Right kidney (tissue), 1 donor: ENCODE data around the gene ZNF469.

Experiments used
- DNase-seq: peaks from one replicate; pipeline ENCODE4 v3.0.0-alpha.2; 2016

The ZNF469 gene

DNA sequence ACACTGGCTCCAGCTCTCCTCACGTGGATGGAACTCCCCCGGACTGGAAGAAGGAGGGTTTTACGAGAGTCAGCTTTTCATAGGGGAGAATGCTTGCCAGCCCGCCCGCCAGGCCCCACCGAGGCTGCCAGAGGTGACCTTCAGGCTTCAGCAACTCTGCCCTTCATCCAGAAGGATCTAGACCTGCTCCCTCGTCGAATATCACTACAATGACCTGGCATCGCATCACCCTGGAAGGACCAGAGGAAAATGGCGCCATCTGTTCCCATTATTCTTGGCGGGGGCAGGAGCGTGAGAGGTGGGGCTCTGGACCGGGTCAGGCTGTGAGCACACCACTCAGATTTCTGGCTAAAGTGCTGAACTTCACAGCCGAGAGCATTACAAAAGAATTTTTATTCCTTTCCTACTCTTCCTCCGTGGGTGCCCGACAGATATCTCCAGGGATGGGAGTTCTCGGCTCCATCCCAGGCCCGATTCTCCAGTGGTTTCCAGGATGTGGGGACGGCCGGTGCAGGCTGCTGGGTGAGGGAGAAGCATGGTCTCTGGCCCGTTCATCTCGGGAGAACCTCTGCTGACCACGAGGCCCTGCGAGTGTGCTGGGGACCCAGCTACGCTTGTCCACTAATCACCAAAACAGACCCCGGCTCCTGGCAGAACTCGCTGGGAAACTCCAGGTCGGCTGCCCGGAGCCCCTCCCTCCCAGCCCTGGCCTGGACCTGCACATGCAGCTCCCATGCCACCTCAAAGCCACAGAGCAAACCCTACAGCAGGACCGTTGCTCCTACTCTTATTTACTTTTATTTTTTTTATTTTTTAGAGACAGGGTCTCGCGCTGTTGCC, 36.8 kb upstream of the ZNF469 start:
- DNase-seq, result no peak

DNA sequence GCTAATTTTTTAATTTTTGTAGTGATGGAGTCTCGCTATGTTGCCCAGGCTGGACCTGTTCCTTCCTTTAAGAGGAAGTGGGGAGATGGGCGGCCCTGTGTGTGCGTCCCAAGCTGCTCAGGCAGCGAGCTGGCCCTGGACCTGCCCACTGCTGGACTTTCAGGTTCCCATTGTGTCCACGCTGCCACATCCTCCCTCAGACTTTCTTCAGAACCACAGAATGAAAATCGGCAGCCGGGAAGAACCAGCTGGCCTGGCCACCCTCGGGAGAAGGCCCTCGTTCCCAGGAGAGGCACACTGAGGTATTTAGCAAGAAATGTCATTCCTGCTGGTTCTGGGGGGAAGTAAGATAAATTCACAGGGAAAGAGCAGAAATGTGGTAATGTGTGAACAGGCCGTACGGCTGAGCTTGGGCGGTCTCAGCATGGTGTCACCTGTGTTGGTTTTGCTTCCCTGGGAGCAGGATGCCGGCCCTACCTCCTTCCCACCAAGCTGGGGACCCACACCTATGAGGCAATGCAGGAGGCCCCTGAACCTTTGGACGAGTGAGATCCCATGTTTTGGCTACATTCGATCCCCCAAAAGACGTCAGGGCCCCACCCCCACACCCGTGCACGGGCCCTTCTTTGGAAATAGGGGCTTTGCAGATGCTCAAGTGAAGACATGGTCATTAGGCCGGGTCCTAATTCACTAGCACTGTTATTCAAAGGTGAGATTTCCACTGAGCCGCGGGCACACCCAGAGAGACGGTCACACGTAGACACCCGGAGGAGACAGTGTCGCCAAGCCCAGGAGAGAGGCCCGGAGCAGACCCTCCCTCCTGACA, 35.9 kb upstream of the ZNF469 start:
- DNase-seq, result no peak

DNA sequence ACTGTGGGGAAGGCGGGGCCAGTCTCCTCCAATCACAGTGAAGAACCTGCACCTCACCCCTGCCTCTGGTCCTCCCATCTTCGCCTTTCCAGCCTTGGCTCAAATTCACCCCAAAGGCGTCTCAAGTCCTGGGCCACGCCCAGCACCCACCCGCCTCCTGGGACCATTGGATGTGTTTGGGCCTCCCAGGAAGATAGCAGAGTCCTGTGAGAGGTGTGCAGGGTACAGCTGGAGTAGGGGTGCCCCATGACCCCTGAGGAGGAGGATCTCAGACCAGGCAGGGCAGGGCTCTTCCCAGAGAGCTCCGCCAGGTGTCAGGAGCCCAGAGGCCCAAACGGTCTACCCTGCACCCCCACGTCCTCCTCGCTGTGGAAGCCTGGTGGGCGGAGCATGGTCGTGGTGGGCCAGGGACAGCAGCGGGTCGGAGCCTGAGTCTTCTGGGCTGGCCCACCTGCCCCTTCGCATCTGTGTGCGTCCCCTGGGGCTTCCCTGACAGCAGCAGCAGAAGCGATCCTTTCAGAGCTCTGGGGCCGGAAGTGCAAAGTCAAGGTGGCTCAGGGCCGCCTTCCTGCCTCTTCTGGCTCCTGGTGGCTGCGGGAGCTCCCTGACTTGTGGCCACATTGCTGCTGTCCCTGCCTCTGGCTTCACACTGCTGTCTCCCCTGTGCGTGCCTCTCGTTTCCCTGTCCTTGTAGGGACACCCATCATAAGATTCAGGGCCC, 34.9 kb upstream of the ZNF469 start:
- DNase-seq, result no peak

DNA sequence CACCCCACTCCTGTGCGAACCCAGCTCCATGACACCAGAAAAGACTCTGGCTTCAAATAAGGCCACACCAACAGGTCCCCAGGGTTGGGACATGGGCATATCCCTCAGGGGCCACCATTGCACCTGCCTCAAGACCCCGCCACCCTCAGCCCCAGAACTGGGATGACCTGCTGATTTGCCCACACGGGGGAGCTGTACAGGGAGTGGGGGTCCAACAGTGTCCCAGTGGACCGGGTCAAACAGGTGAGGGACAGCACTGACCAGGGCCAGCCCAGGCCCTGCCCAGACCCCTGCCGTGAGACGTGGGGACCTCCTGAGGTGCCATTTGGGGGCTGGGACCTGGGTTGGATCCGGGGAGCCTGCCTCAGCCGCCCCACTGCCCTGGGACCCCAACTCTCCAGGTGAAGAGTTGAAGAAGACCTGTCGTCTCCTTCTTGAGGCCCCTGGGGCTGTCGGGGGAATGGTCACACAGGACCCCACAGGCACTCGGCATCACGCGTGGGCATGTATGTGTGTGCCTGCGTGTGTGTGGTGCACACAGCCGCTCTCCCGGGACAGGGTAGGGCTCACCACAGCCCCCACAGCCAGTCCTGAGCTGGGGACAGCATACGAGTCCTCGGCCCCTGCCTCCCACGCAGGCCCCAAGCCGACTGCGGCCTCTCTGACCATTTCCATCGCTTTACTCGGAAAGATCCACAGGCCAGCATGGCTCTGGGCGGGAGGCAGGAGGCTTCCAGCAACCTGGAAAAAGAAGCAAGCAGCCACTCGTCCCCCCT, 34.2 kb upstream of the ZNF469 start:
- no peak for DNase-seq

DNA sequence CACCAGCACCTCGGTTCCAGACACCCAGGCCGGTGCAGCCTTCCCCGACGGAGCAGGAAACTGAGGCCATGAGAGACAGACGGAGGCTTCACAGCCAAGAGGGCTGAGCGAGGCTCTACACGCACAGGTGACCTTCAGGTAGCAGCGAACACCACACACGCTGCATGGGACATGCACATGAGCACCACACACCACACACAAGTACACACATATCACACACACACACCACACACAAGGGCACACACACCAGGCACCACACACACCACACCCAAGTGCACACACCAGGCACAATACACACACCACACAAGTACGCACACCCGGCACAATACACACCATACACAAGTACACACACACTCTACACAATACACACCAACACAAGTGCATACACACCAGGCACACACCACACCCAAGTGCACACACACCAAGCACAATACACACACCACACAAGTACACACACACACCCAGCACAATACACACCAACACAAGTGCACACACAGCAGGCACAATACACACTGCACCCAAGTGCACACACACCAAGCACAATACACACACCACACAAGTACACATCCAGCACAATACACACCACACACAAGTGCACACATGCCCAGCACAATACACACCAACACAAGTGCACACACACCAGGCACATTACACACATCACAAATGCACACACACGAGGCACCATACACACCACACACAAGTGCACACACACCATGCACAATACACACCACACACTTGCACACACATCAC, 33.4 kb upstream of the ZNF469 start:
- DNase-seq, result no peak

DNA sequence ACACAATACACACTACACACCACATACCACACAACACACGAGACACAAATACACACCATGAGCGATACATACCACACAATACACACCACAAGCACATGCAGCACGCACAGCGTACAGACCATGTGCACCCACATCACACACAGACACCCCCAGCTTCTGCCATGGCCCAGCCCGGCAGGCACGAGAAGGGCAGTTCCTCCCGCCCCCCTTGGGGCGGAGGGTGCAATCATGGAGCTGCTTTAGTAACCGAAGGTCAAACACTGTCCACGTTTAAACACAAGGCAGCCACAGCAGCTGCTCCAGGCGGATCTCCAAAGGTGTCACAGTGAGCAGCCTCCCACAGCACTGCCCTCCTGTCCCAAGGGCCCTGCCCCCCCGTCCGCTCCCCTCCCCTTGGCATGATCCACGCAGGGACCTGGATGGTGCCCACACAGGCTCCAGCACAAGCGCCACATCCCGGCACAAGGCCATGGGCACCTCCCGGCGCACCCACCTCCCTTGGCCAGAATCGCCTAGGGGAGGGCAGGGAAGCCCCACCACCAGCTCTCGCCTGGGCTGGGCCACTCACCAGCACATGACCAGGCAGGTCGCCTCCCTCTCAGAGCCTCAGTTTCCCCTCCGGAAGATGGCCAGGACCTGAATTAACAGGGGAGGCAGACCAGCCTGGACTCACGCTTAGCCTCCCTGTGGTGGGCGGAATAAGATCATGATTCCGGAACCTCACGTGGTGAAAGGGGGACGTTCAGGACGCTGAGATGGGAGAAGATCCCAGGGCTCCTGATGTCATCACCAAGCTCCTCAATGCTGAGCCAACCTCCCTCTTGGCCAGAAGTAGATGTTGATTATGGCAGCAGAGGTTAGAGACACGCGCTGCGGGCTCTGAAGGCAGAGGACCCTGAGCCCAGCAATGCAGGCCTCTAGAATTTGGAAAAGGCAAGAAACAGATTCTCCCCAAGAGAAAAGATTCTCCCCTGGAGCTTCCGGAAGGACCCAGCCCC, 32.6 kb upstream of the ZNF469 start:
- no peak for DNase-seq

DNA sequence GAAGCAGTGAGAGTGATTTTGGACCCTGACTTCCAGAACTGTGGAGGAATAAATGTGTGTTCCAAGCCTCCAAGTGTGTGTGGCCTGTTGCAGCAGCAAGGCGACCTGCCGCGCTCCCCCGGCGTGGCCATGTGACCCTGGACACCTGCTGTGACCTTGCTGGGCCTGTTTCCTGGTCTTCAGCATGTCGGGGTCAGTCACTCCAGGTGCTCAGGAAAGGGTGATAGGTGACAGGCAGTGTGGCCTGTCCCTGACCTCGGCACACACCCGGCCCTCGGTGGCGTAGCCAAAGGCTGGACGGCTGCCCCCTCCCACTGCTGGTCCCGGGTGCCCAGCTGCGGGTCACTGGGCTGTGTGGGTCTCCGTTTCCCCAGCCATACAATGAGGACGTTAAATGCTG, 31.8 kb upstream of the ZNF469 start:
- no peak for DNase-seq

DNA sequence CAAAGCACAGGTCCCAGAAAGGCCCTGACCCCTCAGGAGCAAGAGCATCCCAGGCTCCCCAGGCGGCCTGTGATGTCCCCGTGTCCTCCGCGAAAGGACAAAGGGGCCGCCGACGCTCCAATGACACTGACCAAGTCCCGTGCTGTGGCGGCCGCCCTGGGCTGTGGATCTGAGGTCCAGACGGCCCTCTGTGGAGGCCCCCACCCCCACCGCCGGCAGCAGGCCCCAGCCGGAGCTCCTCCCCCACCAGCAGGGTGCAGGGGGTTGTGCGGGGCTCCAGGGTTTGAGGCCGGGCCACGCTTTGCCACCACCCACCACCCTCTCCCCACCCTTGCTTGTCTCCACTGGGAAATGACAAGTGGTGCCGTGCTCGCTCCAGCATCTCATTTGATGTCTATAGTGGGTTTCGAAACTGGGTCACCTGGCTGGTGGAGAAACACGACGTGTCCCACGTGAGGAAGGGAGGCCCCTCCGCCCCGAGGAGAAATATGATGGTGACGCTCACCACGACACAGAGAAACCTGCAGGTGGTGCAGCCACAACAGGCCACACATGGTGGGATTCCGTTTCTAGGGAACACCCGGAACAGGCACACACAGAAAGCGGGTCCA, 31.2 kb upstream of the ZNF469 start:
- DNase-seq, result no peak

DNA sequence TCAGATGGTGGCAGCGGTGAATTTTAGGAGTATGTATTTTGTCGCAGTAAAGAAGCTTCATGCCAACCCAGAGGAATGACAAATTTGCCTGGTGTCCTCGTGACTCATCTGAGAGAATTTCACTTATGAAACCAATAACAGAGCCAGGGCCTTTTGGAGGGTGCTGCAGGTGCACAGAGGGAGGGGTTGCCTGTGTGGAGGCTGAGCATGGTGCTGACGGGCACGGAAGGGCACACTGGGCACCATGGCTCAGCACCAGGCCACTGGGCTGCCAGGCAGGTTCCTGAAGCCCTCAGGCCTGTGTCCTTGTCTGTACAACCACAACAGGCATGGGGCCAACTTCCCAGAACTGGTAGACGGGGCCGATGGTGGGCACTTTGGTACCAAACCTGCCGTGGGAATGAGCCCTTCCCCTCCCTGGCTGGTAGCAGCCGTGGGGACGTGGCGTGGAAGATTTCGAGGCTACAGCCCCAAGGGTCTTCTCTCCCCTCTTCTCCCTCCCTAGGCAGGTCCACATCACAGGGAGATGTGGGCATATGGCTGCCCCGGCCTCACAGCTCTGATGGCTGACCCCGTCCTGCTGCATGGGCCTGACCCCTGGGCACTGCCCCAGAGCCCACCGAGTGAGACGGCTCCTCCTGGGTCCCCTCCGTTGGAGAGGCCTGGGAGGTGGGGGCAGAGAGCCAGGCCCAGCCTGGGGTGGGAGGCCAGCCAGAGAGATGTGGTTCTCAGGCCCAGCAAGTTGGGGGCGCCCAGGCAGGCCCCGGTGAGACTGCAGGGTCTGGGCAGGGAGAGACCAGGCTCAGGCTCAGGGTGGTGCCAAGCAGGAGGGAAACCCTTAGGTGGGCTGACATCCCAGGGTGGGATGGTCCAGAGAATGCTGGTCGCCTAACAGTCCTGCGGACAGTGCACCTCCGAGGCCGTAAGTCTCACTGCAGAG, 30.2 kb upstream of the ZNF469 start:
- DNase-seq, result no peak

DNA sequence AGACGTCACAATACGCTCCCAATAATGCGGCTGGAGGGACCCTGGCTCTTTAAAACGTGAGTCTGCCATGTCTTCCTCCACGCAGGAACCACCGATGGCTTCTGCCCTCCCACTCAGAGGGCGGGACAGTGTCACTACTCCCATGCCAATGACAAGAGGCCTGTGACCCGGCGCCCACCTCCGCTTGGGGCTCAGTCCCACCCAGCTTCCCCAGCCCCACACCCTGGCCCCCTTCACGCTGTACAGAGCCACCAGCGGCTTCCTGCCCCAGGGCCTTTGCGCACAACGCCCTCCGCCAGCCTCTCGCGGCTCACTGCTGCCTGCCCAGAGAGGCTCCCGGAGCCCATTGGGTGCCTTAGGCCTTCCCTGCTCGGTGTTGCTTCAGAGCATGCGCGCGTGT, 29.5 kb upstream of the ZNF469 start:
- no peak for DNase-seq

DNA sequence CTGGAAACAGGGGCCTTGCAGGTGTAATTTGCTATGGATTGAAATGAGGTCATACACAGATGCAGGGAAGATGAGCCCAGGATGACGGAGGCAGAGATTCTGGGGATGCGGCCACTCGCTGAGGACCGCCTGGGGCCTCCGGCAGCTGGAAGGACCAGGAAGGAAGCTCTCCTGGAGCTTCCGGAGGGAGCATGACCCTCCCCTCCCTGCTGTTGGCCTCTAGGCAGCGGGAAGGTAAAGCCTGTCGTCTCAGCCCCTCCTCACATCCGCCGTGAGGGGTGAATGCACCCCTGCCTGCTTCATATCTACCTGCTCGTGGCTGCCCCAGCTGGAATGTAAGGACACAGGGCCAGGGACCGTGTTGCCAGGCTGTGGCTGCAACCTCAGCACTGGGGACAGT, 29.1 kb upstream of the ZNF469 start:
- no peak for DNase-seq

DNA sequence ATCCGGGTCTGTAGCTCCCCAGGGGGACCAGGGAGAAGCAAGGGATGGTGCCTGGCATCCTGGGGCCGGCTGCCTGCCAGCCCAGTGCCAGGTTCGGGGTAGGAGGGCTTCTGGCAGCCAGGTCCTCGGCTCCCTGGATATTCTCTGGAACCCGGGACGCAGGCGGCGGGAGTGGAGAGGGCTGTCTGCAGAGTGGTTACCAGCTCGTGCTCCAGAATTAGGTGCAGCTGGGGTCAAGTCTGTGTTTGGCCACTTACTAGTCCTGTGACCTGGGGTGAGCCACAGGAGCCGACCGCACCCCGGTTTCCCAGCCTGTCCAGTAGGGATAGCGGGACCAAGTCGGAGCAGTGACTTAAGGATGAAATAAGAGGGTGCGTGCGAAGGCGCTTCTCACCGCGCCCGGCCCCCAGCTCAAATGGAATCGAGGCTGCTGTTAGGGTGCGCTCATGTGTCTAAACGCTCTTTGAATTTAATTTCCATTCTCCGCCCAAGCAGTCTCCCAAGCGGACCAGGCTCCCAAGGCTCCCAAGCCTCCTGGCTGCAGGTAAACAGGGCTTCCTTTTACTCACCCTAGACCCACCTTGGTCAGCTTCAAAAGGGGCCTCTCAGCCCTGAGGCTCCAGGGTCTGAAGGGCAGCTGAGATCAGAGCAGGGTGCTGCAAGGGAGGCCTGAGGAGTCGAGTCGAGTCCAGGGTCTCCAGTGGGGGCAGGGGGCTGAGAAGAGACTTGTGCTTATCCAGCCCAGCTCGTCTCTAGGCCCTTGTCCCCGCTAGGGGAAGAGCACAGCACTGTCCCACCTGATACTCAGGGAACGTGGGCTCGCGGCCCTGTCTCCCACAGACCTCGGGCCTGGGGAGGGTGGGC, 28.3 kb upstream of the ZNF469 start:
- no peak for DNase-seq

DNA sequence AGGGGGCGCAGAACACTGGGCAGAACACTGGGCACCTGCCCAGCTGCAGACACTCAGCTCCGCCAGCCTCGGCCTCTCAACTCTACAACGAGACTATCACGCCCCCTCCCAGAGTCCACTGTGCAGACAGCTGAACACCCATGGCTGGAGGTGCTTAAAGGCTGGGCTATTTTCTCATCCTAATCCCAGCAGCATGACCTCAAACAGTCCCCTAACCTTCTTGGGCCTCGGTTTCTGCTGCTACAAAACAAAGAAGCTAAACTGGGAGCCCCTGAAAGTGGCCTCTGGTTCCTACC, 27.7 kb upstream of the ZNF469 start:
- DNase-seq, result no peak

DNA sequence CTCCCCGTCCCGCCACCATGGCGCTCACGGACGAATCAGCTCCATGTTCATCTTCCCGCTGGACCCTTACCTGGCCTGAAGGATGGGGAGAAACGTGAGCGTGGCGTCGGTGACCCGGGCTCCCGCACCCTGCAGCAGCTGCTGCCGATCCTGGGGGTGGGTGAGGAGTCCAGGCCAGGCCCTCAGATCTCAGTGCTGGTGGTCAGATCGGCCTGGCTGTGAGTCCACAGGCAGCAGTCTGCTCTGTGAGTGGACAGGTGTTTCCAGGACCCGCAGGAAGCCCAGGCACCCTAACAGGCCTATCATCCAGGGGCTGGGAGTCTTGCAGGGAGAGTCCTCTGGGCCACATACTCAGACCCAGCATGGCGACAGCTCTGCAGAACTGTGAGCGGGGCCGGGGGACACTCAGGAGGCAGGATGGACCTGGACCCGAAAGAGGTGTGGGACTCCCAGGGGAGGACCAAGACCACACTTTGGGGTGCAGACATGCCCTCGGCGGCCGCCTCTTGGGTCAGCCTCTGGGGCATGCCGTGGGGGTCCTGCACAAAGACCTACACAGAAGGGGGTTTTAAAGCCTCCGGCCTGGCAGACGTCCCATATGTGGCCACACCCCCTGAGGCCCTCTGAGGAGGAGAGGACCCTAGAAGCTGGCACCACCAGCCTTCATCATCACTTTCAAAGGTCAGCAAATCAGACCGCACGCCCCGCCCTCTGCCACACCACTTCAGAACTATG, 27.2 kb upstream of the ZNF469 start:
- no peak for DNase-seq

DNA sequence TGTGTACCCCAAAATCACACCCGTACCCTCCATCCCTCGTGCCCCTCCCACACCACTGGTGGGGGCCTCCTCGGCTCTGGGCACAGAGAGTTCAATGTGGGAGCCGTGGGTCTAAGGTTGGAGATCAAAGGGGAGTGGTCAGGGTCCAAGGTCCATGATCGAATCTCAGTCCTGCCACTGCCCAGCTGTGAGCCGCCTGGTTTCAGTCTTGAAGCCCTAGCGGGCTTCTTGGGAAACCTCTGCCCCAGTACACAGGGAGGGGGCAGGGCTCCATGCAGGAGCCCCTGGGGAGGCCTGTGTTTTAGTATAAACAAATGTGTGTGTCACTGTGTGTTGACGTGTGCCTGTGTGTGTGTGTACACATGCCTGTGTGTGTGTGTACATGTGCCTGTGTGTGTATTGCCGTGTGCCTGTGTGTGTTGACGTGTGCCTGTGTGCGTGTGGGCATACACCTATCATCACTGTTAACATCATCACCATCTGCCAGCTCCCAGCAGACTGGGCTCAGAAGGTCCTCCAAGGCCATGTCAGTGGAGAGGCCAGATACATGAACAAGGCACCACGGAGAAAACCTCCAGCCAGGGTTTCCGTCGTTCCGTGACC, 26.5 kb upstream of the ZNF469 start:
- no peak for DNase-seq

DNA sequence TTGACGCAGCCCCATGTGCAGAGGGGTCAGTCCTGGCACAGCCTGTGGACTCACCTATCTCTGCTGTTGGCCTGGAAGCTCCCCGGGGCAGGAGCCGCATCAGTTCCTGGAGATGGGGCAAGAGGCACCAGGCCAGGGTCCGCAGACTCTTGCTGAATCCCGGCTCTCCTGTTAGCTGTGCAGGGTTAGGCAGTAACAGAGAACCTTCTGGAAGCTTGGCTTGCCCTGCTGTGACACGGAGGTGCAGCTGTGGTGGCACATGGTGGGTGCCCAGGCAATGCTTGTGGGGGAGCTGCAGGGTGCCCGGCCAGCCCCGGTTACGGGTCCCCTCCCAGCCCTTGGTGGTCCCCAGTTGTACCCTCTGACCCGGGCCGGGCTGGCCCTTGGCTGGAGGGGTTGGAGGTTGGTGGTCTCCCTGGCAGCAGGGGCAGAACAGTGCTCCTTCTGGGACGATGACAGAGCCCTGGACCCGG, 26.0 kb upstream of the ZNF469 start:
- DNase-seq, result no peak
